Retinal pigment epithelial cell (primary cell): ENCODE measurements around the gene SMAD1.
"Not testable (repeated sequence)": the region's sequence is repeated elsewhere in the genome, so short reads cannot be mapped to it uniquely, and the experiment has no call there.

Experiments used
- DNase-seq: peaks from one replicate; pipeline ENCODE4 v3.0.0-alpha.2; 2010; ENCODE audit warnings: low read depth
- H3K4me3 ChIP-seq: 2 replicates; pipeline ENCODE4 v1.5.1; 2011; ENCODE audit warnings: mild to moderate bottlenecking, low read length, control low read depth, moderate library complexity
- TF ChIP-seq, protein P1 (sequence below): conservative IDR thresholded peaks from 2 replicates; pipeline ENCODE4 v1.5.1; 2011; ENCODE audit warnings: low read depth, low read length, control low read depth, inconsistent platforms

The SMAD1 gene

GRCh38 chr4:145531859-145532258 is 50.2 kb downstream of the SMAD1 start:
- no peak overlapping the region for H3K4me3 ChIP-seq
- TF ChIP-seq, protein P1, sequence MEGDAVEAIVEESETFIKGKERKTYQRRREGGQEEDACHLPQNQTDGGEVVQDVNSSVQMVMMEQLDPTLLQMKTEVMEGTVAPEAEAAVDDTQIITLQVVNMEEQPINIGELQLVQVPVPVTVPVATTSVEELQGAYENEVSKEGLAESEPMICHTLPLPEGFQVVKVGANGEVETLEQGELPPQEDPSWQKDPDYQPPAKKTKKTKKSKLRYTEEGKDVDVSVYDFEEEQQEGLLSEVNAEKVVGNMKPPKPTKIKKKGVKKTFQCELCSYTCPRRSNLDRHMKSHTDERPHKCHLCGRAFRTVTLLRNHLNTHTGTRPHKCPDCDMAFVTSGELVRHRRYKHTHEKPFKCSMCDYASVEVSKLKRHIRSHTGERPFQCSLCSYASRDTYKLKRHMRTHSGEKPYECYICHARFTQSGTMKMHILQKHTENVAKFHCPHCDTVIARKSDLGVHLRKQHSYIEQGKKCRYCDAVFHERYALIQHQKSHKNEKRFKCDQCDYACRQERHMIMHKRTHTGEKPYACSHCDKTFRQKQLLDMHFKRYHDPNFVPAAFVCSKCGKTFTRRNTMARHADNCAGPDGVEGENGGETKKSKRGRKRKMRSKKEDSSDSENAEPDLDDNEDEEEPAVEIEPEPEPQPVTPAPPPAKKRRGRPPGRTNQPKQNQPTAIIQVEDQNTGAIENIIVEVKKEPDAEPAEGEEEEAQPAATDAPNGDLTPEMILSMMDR, result no peak
- DNase-seq, result no peak

GRCh38 chr4:145533001-145533400 is 51.3 kb downstream of the SMAD1 start:
- no peak for DNase-seq
- no peak overlapping the region for H3K4me3 ChIP-seq
- TF ChIP-seq, protein P1, result no peak

DNA sequence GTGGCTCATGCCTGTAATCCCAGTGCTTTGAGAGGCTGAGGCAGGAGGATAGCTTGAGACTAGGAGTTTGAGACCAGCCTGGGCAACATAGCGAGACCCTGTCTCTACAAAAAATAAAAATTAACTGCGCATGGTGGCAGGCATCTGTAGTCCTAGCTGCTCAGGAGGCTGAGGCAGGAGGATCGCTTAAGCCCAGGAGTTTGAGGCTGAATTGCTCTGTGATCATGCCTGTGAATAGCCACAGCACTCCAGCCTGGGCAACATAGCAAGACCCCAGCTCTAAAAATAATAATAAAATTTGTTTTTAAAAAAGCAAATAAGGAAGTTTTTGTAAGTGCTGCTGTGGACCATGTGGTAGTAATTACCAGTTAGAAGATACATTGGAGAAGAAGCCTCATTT is 51.8 kb downstream of the SMAD1 start:
- not testable (repeated sequence) for DNase-seq, H3K4me3 ChIP-seq

GRCh38 chr4:145533961-145534360 is 52.3 kb downstream of the SMAD1 start:
- H3K4me3 ChIP-seq, result no peak overlapping the region
- no peak for DNase-seq
- TF ChIP-seq, protein P1, result no peak

GRCh38 chr4:145535202-145535601 is 53.5 kb downstream of the SMAD1 start:
- no peak for DNase-seq
- TF ChIP-seq, protein P1, result no peak
- no peak overlapping the region for H3K4me3 ChIP-seq

- TF ChIP-seq, protein P1, result no peak
- no peak overlapping the region for H3K4me3 ChIP-seq
- no peak for DNase-seq
Measured at GRCh38 chr4:145536044-145536443, 54.4 kb downstream of the SMAD1 start.

DNA sequence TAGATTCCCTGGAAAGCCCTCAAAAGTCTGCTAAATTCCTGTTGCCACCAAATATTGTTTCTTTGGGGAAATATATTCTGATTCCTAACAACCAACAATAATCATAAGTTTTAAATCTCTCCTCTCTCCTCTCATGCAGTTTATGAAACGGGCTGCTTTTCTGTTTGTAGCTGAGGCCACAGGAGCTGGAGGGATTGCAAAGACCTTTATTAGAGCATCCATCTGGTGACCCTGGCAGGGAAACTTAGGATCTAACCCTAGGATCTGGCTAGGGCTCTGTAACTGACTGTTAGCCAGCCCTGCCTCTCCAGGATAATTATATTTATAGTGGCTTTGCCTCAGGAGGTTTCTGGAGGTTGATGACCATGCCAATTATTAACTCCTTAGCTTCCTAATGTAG is 56.9 kb downstream of the SMAD1 start:
- no peak for DNase-seq
- TF ChIP-seq, protein P1, result no peak
- no peak overlapping the region for H3K4me3 ChIP-seq

GRCh38 chr4:145539671-145540070 is 58.0 kb downstream of the SMAD1 start:
- no peak overlapping the region for H3K4me3 ChIP-seq
- TF ChIP-seq, protein P1, result no peak
- no peak for DNase-seq
